ENCODE measurements around the gene FBXO27.
"Not testable (repeated sequence)": the region's sequence is repeated elsewhere in the genome, so short reads cannot be mapped to it uniquely, and the experiment has no call there.

DNA sequence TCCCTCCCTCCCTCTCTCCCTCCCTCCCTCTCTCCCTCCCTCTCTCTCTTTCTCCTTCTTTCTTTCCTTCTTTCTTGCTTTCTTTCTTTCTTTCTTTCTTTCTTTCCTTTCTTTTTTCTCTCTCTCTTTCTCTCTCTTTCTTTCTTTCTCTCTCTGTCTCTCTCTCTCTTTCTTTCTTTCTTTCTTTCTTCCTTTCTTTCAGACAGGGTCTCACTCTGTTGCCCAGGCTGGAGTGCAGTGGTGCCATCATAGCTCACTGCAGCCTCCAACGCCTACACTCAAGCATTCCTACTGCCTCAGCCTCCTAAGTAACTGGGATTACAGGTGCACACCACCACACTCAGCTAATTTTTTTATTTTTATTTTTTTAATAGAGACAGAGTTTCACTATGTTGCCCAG is 42.7 kb downstream of the FBXO27 start:
- TF ChIP-seq, protein P1, sequence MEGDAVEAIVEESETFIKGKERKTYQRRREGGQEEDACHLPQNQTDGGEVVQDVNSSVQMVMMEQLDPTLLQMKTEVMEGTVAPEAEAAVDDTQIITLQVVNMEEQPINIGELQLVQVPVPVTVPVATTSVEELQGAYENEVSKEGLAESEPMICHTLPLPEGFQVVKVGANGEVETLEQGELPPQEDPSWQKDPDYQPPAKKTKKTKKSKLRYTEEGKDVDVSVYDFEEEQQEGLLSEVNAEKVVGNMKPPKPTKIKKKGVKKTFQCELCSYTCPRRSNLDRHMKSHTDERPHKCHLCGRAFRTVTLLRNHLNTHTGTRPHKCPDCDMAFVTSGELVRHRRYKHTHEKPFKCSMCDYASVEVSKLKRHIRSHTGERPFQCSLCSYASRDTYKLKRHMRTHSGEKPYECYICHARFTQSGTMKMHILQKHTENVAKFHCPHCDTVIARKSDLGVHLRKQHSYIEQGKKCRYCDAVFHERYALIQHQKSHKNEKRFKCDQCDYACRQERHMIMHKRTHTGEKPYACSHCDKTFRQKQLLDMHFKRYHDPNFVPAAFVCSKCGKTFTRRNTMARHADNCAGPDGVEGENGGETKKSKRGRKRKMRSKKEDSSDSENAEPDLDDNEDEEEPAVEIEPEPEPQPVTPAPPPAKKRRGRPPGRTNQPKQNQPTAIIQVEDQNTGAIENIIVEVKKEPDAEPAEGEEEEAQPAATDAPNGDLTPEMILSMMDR (conservative IDR thresholded peaks at IDR 0.05; ENCODE audit: low read depth, low read length): not testable (repeated sequence)
- not testable (repeated sequence) for TF ChIP-seq POLR2A (IDR thresholded peaks at IDR 0.05; ENCODE audit: low read depth, low read length); CEBPB (IDR thresholded peaks at IDR 0.05; ENCODE audit: low read depth, low read length); RAD21 (IDR thresholded peaks at IDR 0.05; ENCODE audit: low read length); MAFK (IDR thresholded peaks at IDR 0.05; ENCODE audit: low read depth, low read length); SMC3 (IDR thresholded peaks at IDR 0.05; ENCODE audit: low read depth, low read length); FOS (IDR thresholded peaks at IDR 0.05; ENCODE audit: low read depth, low read length); RFX5 (IDR thresholded peaks at IDR 0.05; ENCODE audit: low read depth, low read length); NFE2L2 (IDR thresholded peaks at IDR 0.05; ENCODE audit: low read depth, low read length); MXI1 (IDR thresholded peaks at IDR 0.05; ENCODE audit: borderline replicate concordance, low read depth, low read length)
- TF ChIP-seq, protein P2, sequence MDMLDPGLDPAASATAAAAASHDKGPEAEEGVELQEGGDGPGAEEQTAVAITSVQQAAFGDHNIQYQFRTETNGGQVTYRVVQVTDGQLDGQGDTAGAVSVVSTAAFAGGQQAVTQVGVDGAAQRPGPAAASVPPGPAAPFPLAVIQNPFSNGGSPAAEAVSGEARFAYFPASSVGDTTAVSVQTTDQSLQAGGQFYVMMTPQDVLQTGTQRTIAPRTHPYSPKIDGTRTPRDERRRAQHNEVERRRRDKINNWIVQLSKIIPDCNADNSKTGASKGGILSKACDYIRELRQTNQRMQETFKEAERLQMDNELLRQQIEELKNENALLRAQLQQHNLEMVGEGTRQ (IDR thresholded peaks at IDR 0.05; ENCODE audit: low read depth, low read length): not testable (repeated sequence)

Data from IMR-90 (cell line).